Fibroblast of skin of abdomen (primary cell): ENCODE data around the gene RUFY4.
"Not testable (repeated sequence)": the region's sequence is repeated elsewhere in the genome, so short reads cannot be mapped to it uniquely, and the experiment has no call there.

Source experiments
- DNase-seq: peaks from one replicate; pipeline ENCODE4 v3.0.0-alpha.2; 2013

RUFY4 gene

GRCh38 chr2:218031771-218032257 lies 37.2 kb upstream of the RUFY4 start:
- DNase-seq: no peak

- DNase-seq: no peak
These were observed 36.5 kb upstream of the RUFY4 start for GRCh38 chr2:218032336-218033171.

- no peak for DNase-seq
These were observed 35.9 kb upstream of the RUFY4 start for GRCh38 chr2:218033208-218033589.

- DNase-seq: no peak
These were observed 35.2 kb upstream of the RUFY4 start for GRCh38 chr2:218033590-218034496.

- peak; percentile 78 for DNase-seq
These were observed 34.4 kb upstream of the RUFY4 start for GRCh38 chr2:218034497-218035213.

- DNase-seq: no peak
These were observed 33.5 kb upstream of the RUFY4 start for GRCh38 chr2:218035463-218036100.

GRCh38 chr2:218036371-218036770 lies 32.7 kb upstream of the RUFY4 start:
- no peak for DNase-seq

GRCh38 chr2:218039171-218039570 lies 29.9 kb upstream of the RUFY4 start:
- DNase-seq: peak; percentile 72

- no peak for DNase-seq
These were observed 28.2 kb upstream of the RUFY4 start for GRCh38 chr2:218040883-218041282.

GRCh38 chr2:218041302-218042168 lies 27.5 kb upstream of the RUFY4 start:
- DNase-seq: no peak

- no peak for DNase-seq
These were observed 26.0 kb upstream of the RUFY4 start for GRCh38 chr2:218043100-218043499.

- DNase-seq: no peak
These were observed 25.3 kb upstream of the RUFY4 start for GRCh38 chr2:218043701-218044109.

GRCh38 chr2:218044599-218044998 lies 24.5 kb upstream of the RUFY4 start:
- DNase-seq: not testable (repeated sequence)

GRCh38 chr2:218046238-218046637 lies 22.8 kb upstream of the RUFY4 start:
- DNase-seq: no peak

GRCh38 chr2:218047536-218048225 lies 21.4 kb upstream of the RUFY4 start:
- DNase-seq: no peak

- DNase-seq: no peak
These were observed 17.1 kb upstream of the RUFY4 start for GRCh38 chr2:218051903-218052302.

- no peak for DNase-seq
These were observed 9.8 kb upstream of the RUFY4 start for GRCh38 chr2:218059289-218059688.

- no peak for DNase-seq
These were observed 8.9 kb upstream of the RUFY4 start for GRCh38 chr2:218060118-218060517.

GRCh38 chr2:218060950-218061660 lies 7.9 kb upstream of the RUFY4 start:
- no peak for DNase-seq

GRCh38 chr2:218063486-218063885 lies 5.6 kb upstream of the RUFY4 start:
- no peak for DNase-seq
